Hematopoietic multipotent progenitor cell treated with erythropoietin and hydrocortisone succinate and interleukin-3 and kit ligand, for 17 days (in vitro differentiated cells): ENCODE data around the gene UPK1B.

ENCODE experiments used
- DNase-seq: peaks from one replicate; pipeline ENCODE4 v3.0.0-alpha.2; 2015; ENCODE audit warnings: low spot score

Gene UPK1B

DNA sequence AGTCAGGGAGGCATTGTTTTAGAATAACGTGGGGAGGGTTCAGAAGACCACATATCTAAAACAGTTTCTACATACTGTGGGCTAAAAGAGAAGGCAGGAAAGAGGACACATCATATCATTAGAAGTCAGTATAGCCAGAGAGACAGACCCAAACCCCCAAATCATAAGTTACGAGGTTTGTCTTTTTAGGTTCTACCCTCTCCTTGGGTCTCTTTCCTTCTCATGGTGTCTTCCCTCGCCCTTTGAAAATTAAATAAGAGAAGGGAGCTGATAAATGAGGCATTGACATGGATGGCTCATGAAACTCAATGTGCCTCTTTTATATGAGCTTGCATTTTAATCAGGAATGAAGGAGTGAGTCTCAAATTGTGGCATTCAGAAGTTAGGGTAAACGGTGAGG is 3.4 kb downstream of the UPK1B start:
- no peak for DNase-seq

DNA sequence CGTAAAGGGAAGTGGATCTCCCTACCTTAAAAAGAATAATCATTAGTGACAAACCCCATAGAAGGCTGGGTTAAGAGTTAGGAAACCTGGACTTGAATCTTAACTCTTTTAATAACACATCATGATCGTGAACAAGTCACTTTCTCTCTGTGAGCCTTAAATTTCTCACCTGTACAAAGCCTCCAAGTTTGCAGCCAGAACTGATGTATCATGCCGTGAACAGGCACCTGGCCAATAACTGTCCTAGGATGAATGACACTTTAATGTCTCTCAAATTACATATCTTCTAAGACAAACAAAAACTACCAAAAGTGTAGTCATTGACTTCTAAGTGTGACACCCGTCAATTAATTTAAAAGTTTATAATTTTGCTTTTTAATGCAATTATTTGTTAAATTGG is 3.9 kb downstream of the UPK1B start:
- no peak for DNase-seq

DNA sequence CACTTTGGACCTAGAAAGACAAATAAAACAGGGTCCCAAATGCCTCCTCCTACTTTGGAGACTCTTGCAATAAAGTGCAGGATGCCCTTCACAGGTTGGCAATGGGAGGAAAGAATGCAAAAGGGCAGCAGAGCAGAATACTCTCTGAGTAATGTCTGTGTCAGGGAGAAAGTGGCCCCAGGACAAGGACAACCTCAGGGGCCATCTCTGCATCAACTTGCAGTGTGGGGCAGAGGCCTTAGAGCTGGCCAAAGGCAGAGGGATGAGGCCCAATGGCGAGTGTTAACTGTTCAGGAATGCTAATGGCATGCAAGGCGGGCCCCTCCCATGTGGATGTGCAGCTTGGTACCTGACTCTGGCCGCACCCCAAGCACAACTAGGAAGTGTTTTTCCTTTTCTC is 8.4 kb downstream of the UPK1B start:
- DNase-seq, result no peak

DNA sequence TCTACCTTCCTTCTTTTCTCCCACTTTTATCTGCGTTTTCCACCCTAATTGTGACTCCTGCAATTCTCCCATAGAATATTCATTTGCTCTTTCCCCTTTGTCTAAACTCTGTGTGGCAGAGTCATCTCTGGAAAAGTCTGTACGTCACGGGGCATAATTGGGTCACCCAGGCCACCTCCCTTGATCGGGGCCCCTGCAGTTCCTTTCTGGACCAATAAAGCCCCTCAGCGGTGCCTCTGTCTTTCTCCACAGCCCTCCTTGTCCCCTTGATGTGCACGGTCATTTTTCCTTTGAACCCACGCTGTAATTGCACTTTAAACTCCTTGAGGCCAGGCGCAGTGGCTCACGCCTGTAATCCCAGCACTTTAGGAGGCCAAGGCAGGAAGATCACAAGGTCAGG is 10.7 kb downstream of the UPK1B start:
- no peak for DNase-seq

DNA sequence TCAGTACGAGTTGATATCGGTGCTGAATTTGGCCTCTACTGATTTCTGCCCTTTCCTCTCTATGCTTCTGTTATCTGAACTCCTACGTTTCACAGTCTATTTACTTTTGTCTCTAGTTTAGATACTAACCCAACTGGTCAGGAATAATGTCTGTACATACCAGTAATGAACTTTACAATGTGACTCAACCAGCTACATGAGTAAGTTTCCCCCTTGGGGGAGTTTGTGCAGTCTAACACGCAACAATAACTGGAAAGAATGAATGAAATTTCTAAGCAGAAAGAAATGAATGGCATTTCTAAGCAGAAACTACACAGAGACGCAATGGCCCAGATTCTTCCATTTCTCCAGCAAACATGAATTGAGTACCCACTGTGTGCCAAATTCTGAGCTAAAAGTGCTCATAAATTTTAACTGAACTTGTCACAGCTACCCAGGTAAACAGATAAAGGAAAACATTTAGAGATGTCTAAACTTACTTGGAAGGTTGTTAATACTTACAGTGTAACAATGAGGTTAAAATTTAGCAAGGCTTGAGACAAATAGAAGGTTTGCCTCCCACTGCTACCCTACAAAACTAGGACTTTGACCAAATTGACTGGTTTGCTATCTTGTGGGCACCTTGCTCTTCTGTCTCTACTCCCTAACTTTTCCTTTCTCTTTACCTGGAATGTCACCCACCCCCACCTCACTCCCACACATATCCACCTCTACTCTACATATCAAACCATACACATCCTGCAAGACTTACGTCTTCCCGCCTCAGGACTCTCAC is 11.6 kb downstream of the UPK1B start:
- no peak for DNase-seq

DNA sequence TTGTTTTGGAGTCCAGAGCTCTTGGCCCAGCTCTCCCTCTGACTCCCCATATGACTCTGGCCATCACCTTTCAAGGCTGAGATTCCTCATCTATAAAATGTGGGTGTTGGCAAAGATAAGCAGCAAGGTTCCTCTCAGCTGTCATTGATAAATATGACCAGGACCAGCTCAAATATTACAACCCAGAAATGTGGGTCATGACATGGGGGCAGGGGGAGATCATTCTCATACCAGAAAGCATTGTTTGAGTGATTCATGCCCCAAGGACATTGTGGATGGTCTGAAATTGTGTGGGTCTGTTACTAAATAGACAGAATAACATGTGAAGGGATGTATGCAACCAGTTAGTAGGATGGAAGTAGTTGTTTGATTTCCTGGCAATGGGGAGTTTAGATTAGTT is 13.9 kb downstream of the UPK1B start:
- DNase-seq, result no peak

DNA sequence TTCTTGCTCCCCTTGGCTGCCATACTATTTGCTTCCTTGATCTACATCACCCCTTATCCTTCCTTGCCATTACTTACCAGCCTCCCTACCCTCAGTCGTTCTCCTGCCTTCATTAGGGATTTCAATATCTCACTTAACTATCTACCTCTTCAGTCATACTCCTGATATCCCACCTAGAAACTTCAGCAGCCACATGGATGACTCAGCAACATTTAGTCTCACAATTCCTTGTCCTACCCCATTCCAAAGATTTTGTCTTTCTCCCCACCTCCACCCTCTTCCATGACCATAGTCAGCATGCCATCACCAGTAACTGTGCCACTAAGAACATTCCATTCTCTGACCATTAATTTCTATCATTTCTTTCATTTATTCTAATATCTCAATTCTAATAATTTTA is 18.4 kb downstream of the UPK1B start:
- DNase-seq, result no peak

DNA sequence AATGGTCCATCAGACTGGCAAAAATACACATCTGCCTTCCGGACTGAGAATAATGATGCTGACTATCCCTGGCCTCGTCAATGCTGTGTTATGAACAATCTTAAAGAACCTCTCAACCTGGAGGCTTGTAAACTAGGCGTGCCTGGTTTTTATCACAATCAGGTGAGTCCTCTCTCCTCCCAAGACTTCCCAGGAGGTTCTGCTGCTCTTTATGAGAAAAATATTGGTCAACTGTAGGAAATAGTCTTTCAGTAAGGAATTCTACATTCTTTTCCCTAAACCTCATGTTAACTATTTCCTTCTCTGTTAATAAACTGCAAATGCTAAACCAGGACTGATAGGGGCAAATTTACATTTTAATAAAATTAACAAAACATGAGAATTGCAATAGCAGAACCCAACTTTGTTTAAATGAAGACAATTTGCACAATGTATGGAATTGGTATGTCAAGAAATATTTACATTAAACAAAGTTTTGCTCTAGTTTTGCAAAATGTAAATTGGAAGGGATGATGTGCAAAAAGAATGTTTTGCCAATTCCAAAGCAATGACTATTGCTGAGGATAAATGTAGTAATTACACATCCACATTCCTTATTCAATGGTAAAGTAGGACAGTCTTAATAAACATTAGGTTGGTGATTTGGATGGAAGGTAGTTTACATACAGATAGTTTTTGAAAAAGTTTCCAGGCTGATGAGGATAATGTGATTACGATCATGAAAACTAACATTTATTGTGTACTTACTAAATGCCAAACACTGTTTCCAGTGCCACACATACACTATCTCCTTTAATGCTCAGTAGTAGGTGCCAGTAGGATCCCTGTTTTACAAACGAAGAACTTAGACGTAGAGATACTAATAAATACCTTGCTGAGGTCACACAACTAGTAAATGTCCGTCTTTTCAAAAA is 21.1 kb downstream of the UPK1B start:
- DNase-seq, result no peak

DNA sequence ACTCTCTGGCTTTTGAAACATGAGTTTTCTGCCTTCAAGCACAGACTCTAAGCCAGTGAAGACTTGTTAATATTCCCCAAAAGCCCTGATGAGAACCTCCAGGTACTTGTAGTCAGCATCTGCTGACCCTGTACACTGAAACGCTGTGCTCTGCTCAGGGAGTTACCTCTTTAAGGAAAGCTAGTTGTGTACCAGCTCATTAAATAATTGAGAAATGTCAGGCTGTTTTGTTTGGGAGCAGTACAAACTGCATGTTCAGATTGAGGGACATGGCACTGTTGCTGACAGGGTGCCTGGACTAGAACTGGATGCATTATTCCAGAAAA is 21.7 kb downstream of the UPK1B start:
- DNase-seq, result no peak

DNA sequence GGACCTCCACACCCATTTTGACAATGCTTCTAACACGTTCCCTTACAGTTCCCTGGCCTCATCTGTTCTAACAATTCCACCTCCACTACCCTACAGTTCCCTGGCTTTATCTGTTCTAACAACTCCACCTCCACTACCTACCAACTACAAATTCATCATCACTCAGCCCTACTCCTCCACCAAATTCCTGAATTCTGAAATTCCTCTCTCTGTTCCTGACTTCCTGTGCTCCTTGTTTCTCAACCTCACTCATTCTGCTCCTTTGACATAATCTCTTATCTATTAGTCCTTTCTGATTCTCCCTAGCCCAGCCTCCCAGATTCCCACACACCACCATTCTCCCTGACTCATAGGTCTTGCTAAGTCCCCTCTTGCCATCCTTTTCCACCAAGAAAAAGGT is 22.5 kb downstream of the UPK1B start:
- DNase-seq, result no peak

DNA sequence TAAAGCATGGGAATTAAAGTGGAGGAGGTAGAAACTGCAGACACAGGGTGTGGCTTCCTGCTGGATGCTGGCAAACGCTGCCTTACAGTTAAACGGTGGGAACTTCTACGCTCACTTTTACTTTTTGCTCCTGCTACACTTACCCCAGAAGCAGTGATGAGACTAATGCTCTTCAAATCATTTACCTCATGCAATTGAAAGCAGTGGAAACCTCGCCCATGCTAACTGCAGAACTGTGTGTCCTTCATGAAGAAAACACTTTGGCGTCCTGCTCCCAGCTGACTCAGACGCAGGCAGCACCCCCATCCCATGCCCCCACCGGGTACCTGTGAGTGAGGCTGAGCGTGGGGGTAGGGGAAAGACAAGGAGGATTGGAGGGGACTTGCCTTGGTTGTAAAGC is 31.8 kb downstream of the UPK1B start:
- DNase-seq, result no peak

DNA sequence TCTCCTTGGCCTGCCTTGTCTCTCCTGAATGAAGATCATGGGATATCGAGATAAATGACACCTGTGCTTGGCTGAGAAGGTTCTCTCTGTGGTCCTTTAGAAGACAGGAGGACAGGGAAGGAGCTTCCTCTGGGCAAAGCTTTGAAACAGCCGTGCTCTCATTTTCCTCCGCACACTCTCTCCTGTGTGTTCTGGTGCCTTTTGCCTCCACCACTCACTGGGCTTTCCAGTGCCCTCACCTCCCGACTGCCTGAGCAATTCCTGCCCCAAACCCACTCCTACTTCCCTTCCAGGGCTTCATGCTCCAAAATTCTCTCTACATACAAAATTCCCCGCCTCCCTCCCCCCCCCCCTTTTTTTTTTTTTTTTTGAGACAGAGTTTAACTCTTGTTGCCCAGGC is 32.3 kb downstream of the UPK1B start:
- DNase-seq, result no peak

DNA sequence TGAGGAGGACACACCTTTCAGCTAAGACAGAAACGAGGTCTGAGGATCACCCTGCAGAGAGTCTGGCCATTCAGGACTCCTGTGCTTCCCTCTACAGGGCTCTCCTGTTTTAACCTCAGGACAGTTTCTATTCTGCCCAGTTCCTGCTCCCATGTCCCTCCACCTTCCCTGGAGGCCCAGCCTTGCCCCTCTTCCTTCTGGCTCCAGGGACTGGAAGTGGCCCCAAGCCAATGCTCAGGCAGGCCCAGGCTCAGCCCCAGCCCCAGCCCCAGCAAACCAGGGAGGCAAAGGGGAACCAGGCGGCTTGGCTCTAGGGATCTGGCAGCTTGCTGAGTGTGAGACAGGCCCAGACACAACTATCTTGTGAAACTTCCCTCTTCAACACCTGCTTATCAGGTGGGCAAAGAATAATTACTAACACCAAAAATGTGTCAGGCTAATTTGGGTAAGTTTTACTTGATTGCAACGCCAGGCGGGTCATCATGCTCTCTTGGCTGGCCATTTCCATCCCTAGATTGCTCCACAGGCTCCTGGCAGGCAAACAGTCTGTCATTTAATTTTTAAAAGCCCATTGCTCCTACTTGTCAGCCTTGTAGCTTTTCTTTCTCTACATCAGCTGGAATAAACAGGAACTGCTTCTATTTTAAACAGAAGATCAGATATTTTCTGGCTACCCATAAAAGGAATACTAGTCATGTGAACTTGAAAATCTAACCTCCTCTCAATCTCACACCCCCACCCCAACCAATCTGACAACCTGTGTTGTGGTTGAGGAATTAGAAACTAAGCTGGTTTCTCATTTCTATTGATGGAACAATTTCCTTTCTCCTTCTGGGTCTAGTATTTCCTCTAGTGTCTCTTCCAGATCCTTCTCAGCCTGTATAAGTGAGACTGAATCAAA is 33.5 kb downstream of the UPK1B start:
- DNase-seq, result no peak

DNA sequence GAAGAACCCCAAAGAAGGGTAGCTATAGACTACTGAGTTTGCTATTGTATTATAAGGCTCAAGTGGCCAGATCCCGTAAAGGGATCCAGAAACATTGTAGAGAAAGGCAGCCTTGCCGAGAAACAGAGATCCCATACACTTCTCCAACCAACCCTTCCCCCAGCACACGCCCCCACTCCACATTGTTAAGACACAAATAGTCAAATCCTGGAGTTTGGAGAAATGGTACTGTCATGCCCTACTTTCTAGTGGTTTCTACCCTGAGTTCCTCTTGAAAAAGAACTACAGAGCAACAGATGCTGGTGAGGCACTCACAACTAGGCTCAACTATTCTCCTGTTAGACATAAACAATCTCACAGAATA is 34.1 kb downstream of the UPK1B start:
- no peak for DNase-seq

DNA sequence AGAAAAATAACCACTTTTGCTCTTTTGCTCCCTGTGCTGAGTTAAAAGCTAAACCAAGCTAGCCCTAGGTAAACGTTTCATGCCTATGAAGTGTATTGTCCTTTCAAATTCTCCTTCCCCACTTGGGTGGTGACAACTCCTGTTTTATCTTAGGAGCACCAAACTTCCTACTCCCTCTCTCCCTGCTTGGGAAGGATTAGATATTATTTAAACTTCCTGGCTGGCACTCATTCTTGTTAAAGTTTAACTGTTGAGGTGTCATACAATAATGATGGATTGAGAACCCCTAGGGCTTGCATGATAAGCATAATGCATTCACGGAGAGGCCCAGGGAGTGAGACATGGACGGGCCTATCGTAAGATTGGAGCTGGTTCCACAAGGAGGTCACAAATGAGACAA is 37.8 kb downstream of the UPK1B start:
- DNase-seq, result no peak

DNA sequence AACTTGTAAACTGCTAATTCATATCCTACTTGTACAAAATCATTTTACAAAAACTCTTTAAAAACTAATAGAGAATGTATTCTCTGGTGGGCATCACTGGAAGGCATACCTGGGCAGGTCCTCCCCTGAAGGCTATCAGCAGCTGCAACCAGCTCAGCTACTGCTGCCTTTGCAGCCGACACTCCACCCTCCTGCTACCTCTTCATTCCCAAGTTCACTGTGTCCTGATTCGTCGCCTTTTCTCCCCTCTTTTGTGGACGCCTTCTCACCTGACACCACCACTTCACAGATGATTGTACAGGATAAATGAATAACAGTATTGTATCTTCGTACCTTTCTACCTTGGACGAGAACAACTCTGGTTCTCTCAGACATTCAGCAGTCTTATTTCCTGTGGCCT is 38.4 kb downstream of the UPK1B start:
- DNase-seq, result no peak

DNA sequence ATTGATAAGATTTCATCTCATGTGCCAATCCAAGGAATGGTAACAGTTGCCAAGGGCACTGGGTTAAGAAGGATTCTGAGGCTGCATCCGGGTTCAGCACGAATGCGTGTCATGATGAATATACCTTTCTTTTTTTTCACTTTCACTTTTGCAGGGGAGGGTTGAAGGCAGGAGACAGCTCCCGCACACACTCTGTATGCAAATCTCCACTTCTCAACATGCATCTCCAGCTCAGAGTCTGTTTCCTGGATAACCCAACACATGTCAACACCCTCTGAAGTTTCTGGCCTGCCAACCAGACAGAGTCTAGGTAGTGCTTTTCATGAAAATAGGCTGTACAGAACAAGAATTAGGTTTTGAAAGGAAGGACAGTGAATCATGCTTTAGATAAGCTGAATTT is 45.7 kb downstream of the UPK1B start:
- no peak for DNase-seq

DNA sequence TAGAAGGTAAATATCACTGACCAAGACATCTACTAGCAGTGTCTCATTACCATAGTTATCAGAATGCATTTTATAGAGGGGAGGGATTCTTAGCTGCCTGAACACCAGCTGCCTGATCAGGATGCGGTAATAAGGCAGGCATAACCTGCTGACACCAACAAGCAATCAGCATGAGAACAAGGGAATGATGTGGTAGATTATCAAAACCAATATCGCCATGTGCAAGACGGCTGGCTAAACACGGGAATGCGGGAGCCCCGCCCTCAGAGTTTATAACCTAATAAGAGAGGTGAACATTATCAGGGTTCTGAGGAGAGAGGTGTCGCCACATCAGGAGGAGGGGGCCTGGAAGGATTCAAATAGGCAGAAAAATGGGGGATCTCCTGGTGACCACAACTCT is 46.8 kb downstream of the UPK1B start:
- no peak for DNase-seq

DNA sequence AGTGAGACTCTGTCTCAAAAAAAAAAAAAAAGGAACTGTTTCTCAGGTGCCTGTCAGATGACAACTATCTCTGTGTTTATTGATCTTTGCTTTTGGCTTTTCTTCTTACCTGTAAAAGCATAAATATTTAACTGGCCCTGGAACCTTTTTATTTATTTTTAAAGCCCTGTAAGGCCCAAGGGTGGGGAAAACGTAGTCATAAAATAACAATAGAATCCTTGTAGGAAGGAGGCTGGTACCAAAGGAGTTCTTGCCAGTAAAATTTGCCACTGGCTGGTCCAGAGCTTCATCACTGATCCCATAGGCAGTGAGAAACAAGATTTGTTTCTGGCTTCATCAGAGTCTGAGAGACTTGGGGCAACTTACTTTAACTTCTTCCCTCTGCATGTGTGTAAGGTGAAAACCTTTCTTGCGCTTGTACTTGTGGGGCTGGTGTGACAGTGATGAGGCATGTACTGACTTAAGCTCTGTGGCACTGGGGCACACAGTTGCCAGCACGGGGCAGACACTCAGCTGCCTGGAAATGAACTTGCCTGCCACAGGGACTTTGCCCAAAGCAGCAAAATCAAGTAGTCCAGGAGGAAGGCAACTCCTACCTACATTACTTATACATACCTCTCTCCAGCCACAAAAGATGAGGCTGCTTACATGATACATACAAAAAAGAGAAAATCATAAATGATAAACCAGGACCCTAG is 47.7 kb downstream of the UPK1B start:
- DNase-seq, result no peak

DNA sequence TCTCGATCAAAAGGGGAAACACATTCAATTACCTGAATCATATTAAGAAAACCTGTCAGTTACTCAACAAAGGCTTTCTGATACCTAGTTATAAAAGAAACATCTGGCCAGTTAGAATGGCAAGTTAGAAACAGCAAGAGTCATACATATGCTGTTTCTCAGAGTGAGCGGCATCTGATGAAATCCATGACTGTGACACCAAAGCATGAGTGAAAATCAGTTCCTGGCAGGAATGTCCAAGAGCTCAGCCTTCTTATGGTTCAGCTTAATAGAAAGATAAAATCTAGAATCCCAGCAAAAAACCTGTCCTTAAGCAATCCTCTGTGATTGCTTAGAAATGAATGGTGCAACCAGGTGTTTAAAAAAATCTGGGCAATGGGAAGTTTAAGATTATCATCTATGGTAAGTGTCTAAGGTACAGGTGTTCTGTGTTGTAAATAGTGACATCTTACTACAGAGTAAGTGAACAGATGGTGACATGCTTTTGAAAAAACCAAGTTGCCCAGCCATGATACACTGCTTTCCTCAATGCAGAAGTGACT is 48.5 kb downstream of the UPK1B start:
- DNase-seq, result no peak

DNA sequence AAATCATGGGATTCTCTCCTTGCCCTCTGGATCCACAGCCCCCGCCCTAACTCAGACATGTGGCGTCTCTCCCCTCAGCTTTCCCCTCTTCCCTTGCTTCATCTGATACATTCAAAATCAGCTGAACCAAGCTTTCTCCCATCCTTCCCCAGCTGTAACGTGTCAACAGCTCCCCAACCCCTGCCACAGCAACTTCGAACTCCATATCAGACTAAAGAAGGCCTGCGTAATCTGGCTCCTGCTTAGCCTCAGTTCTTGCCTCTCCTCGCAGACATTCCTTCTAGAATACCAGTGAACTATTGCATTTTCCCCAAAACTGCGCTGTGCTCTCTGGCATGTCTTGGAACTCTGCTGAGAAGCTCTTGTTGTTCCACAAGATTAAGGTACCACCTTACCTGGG is 49.0 kb downstream of the UPK1B start:
- DNase-seq, result no peak

DNA sequence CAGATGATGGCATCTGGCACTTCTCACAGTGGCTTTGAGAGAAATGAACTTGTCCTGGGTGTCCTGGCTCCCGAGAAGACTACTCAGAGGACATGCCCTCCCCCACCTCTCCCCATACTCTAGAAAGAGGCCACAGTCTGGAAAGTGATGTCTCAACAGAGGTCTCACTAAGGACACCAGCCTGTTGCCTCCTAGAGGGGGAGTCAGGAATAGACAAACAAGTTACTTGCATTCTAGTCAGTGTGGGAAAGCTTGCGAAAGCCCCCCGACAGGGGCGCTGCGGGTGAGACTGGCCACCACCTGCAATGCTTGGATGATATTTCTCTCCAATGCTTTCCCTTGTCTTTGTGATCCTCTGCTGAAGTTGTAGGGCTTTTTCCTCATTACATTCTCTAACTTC is 50.1 kb downstream of the UPK1B start:
- DNase-seq, result no peak
